ENCODE measurements around the gene TBC1D2B. TPM values are rescaled to one million over a fixed set of nuclear protein-coding genes. Genes with fewer than 3 reads are reported as not detected.
"Not testable (repeated sequence)": the region's sequence is repeated elsewhere in the genome, so short reads cannot be mapped to it uniquely, and the experiment has no call there.

TBC1D2B gene
- total RNA-seq, 1 donor from 2014 or later, result 22.1 TPM

DNA sequence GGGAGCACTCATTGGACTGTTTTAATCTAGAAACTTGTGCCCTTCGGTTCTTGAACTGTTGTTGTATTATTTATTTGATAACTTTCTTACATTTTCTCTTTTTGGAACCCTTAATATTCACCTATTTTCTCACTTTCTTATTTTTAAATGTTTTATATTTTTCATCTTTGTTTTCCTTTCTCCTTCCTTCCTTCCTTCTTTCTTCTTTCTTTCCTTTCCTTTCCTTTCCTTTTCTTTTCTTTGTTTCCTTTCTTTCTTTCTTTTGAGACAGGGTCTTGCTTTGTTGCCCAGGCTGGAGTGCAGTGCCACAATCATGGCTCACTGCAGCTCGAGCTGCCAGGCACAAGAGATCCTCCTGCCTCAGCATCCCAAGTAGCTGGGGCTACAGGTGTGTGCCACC is 108.5 kb downstream of the TBC1D2B start:
- Mint-ChIP-seq H3K27me3 (no peaks in the 10 kb centered on the region), H3K27ac (no peak overlapping the region), H3K9me3 (no peaks in the 10 kb centered on the region), H3K4me1 (ENCODE audit: unreplicated experiment) (peaks cover 5% of the 10 kb centered on the region), H3K4me3 (no peak overlapping the region), H3K36me3 (no peaks in the 10 kb centered on the region)
- TF ChIP-seq, protein P1, sequence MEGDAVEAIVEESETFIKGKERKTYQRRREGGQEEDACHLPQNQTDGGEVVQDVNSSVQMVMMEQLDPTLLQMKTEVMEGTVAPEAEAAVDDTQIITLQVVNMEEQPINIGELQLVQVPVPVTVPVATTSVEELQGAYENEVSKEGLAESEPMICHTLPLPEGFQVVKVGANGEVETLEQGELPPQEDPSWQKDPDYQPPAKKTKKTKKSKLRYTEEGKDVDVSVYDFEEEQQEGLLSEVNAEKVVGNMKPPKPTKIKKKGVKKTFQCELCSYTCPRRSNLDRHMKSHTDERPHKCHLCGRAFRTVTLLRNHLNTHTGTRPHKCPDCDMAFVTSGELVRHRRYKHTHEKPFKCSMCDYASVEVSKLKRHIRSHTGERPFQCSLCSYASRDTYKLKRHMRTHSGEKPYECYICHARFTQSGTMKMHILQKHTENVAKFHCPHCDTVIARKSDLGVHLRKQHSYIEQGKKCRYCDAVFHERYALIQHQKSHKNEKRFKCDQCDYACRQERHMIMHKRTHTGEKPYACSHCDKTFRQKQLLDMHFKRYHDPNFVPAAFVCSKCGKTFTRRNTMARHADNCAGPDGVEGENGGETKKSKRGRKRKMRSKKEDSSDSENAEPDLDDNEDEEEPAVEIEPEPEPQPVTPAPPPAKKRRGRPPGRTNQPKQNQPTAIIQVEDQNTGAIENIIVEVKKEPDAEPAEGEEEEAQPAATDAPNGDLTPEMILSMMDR (conservative IDR thresholded peaks at IDR 0.05), result no peak
- no peak for DNase-seq (ENCODE audit: extremely low spot score, unreplicated experiment)

DNA sequence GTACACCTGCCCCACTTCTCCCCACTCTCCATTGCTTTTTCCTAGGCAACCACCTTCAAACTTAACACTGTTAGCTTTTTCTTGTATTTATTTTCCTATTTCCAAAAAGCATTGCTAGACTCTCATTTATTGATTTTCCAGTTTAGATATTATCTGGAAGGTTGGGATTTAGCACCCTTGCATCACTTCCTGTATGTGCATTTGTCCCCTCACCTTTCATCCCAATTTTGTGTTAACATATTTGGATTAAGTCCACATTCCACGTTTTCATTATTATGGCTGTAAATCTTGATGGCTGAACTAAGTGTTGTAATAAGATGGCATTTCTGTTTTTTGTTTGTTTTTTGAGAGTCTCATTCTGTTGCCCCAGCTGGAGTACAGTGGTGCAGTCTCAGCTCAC is 109.7 kb downstream of the TBC1D2B start:
- TF ChIP-seq, protein P1 (conservative IDR thresholded peaks at IDR 0.05), result no peak
- no peak overlapping the region for H3K27ac Mint-ChIP-seq
- H3K27me3 Mint-ChIP-seq, result peaks cover 5% of the 10 kb centered on the region
- H3K9me3 Mint-ChIP-seq, result no peaks in the 10 kb centered on the region
- peaks cover 5% of the 10 kb centered on the region for H3K4me1 Mint-ChIP-seq (ENCODE audit: unreplicated experiment)
- no peaks in the 10 kb centered on the region for H3K36me3 Mint-ChIP-seq
- no peak for DNase-seq (ENCODE audit: extremely low spot score, unreplicated experiment)
- no peak overlapping the region for H3K4me3 Mint-ChIP-seq

DNA sequence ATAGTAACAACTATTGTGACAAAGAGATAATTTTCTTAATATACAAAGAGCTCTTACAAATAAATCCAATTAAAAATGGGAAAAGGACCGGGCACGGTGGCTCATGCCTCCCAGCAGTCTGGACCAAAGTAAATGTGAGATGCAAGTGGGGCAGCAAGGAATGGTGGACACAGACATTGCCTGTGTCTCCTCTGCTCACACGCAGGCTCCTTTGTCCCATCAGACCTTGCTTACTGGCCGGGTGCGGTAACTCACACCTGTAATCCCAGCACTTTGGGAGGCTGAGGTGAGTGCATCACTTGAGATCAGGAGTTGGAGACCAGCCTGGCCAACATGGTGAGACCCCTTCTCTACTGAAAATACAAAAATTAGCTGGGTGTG is 110.3 kb downstream of the TBC1D2B start:
- DNase-seq (ENCODE audit: extremely low spot score, unreplicated experiment), result peak; percentile 18
- H3K27ac Mint-ChIP-seq; H3K9me3 Mint-ChIP-seq; H3K4me3 Mint-ChIP-seq; H3K4me1 Mint-ChIP-seq (ENCODE audit: unreplicated experiment); H3K27me3 Mint-ChIP-seq; H3K36me3 Mint-ChIP-seq: not testable (repeated sequence)

DNA sequence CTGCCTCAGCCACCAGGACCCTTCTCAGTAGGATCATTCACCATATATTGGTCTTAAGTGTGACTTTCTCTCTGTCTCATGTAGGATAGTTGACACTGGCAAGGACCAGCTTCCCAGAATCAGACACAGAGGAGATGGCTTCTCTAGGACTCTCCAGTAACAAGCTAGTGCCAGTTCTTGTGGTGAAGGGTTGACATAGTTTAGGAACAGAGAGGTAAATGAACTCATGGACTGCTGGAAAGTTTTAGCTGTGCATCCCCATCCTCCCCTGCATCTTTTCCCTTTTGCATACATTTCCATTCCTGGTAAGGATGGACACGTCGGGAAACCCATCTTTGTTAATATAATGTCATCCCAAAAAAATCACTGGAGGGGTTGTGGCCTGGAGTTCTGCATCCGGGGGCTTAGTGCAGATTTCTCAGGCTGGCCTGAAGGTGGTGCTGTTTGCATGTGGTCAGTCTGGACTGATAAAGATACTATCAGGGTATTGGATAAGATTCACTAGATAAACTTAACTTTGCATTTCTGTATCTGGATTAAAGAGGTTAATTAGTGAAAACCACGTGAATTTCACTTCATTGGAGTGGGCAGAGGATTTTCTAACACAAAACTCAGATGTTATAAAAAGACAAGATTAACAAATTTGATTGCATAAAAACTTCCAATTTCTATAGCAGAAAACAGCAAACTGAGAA is 110.8 kb downstream of the TBC1D2B start:
- peak; percentile 60 for DNase-seq (ENCODE audit: extremely low spot score, unreplicated experiment)
- Mint-ChIP-seq H3K9me3 (no peaks in the 10 kb centered on the region), H3K27me3 (peaks cover 6% of the 10 kb centered on the region), H3K27ac (no peak overlapping the region), H3K4me3 (no peak overlapping the region), H3K36me3 (no peaks in the 10 kb centered on the region), H3K4me1 (ENCODE audit: unreplicated experiment) (peaks cover 5% of the 10 kb centered on the region)
- TF ChIP-seq, protein P1 (conservative IDR thresholded peaks at IDR 0.05), result peak; percentile 91

DNA sequence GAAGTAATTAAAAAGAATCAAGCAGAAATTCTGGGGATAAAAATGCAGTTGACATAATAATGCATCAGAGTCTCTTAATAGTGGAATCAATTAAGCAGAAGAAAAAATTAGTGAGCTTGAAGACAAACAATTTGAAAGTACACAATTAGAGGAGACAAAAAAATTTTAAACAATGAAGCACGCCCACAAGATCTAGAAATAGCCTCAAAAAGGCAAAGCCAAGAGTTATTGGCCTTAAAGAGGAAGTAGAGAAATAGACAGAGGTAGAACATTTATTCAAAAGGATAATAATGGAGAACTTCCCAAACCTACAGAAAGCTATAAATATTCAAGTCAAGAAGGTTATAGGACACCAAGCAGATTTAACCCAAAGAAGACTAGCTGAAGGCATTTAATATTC is 113.3 kb downstream of the TBC1D2B start:
- Mint-ChIP-seq H3K27ac (no peak overlapping the region), H3K9me3 (no peaks in the 10 kb centered on the region), H3K4me1 (ENCODE audit: unreplicated experiment) (peaks cover 5% of the 10 kb centered on the region), H3K36me3 (no peaks in the 10 kb centered on the region), H3K4me3 (no peak overlapping the region), H3K27me3 (peaks cover 24% of the 10 kb centered on the region)
- DNase-seq (ENCODE audit: extremely low spot score, unreplicated experiment), result no peak
- TF ChIP-seq, protein P1 (conservative IDR thresholded peaks at IDR 0.05), result no peak

DNA sequence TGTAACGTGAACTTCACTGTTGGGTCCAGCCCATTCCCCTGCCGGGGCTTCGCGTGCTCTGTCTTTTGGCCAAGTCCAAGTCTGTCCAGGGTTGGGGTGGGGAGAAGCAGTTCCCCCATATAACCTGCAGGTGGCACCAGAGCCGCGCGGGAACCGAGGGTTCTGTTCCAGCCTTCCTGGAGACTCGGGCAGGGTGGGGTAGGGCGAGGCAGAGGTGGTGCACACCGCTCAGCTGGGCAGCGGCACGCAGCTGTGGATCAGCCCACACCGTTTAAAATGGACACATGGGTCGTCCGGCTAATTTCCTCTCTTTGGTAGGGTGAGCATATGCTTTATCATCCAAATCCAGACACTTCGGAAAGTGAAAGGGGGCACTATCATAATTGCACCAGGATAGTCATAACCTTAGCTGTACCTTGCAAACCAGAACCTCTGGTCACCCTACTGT is 118.1 kb downstream of the TBC1D2B start:
- Mint-ChIP-seq H3K4me1 (ENCODE audit: unreplicated experiment) (no peaks in the 10 kb centered on the region), H3K36me3 (no peaks in the 10 kb centered on the region), H3K27ac (no peak overlapping the region), H3K27me3 (peaks cover 40% of the 10 kb centered on the region), H3K4me3 (peak overlapping the region; percentile 56), H3K9me3 (no peaks in the 10 kb centered on the region)
- TF ChIP-seq, protein P1 (conservative IDR thresholded peaks at IDR 0.05), result peak; percentile 97
- DNase-seq (ENCODE audit: extremely low spot score, unreplicated experiment), result peak; percentile 88

DNA sequence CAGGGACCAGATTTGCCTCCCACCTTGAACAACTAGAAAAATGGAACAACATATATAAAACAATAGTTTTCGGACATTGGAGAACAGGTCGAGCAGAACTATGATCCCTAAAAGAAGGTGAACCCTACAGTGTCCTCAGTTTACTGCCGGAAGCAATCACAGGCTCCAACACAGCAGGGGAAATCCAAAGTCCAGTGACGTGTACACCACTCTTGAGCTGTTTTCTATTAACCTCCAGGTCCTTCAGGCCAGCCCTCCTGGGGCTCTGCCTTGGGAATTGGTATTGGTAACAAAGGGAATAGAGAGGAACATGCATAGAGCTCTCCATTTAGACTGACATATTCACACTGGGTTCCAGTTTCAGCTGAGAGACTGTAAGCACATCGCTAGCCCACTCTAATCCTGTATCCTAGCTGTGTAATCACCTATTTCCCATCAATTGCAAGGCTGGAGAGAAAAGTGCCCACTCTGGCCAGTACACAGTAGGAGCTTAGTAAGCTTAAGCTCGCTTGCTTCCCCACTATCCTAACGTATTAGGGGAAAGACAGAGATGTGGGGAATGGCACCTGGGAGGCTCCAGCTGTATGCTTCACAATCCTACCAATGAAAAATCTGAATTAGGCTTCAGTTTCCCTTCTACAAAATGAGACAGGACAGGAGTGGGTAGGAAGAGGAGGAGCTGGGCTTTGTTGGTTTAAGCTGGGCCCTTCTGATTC is 118.6 kb downstream of the TBC1D2B start:
- not testable (repeated sequence) for H3K27ac Mint-ChIP-seq; H3K9me3 Mint-ChIP-seq; H3K4me1 Mint-ChIP-seq (ENCODE audit: unreplicated experiment); H3K36me3 Mint-ChIP-seq; H3K4me3 Mint-ChIP-seq
- DNase-seq (ENCODE audit: extremely low spot score, unreplicated experiment), result peak; percentile 43
- peaks cover 40% of the 10 kb centered on the region for H3K27me3 Mint-ChIP-seq

DNA sequence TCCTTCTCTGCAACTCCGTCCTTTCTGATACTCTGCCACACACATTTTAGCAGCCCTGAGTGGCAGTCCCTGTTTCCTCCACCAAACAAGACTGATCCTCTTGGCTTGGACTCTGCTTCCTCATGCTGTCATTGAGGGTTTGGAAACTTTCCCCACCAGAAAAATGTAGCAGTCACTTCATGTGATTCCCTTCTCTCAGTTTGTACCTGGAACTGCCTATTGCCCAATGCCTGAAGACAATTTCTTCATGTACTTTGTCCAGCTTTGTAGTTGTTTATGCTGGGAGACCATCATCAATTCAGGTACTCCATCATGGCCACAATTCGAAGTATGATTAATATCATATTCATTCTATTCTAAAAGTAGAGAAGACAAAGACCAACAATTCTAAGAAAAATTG is 119.5 kb downstream of the TBC1D2B start:
- H3K4me1 Mint-ChIP-seq (ENCODE audit: unreplicated experiment); H3K4me3 Mint-ChIP-seq; DNase-seq (ENCODE audit: extremely low spot score, unreplicated experiment); H3K36me3 Mint-ChIP-seq; H3K9me3 Mint-ChIP-seq; H3K27ac Mint-ChIP-seq: not testable (repeated sequence)
- peaks cover 37% of the 10 kb centered on the region for H3K27me3 Mint-ChIP-seq

DNA sequence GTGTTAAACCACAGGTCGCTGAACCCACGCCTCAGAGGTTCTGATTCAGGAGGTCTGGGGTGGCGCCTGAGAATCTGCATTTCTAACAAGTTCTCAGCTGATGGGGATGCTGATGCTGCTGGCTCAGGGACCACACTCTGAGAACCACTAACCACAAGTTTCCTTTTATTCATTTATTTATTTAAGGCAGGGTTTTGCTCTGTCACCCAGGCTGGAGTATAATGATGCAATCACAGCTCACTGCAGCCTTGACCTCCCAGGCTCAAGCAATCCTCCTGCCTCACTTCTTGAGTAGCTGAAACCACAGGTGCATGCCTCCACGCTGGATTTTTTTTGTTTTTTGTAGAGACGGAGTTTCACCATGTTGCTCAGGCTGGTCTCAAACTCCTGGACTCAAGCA is 123.6 kb downstream of the TBC1D2B start:
- H3K9me3 Mint-ChIP-seq; H3K4me1 Mint-ChIP-seq (ENCODE audit: unreplicated experiment); H3K36me3 Mint-ChIP-seq; H3K4me3 Mint-ChIP-seq; DNase-seq (ENCODE audit: extremely low spot score, unreplicated experiment); H3K27ac Mint-ChIP-seq: not testable (repeated sequence)
- H3K27me3 Mint-ChIP-seq, result peaks cover 14% of the 10 kb centered on the region
